ENCODE data around the gene ITGB4.
"Not testable (repeated sequence)": the region's sequence is repeated elsewhere in the genome, so short reads cannot be mapped to it uniquely, and the experiment has no call there.

Gene ITGB4

DNA sequence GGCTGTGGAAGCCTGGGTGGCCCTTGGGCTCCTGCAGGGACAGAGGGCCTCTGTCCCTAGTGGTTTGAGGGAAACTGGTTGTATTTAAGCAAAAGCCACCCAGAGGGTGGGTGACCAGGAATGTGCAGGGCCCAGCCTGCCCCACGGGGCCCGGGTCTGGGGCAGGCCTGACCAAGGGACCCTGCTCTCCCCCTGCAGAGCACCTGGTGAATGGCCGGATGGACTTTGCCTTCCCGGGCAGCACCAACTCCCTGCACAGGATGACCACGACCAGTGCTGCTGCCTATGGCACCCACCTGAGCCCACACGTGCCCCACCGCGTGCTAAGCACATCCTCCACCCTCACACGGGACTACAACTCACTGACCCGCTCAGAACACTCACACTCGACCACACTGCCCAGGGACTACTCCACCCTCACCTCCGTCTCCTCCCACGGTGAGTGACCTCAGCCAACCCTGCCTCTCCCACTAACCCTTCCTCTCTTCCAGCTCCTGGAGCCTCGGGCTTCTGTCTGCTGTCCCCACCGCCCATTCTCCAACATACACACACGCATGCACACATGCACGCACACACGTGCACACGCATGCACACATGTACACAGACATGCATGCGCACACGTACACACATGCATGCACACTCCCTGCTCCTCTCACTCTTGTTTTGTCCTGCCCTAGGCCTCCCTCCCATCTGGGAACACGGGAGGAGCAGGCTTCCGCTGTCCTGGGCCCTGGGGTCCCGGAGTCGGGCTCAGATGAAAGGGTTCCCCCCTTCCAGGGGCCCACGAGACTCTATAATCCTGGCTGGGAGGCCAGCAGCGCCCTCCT lies 33.3 kb downstream of the ITGB4 start:
- no peak for DNase-seq

DNA sequence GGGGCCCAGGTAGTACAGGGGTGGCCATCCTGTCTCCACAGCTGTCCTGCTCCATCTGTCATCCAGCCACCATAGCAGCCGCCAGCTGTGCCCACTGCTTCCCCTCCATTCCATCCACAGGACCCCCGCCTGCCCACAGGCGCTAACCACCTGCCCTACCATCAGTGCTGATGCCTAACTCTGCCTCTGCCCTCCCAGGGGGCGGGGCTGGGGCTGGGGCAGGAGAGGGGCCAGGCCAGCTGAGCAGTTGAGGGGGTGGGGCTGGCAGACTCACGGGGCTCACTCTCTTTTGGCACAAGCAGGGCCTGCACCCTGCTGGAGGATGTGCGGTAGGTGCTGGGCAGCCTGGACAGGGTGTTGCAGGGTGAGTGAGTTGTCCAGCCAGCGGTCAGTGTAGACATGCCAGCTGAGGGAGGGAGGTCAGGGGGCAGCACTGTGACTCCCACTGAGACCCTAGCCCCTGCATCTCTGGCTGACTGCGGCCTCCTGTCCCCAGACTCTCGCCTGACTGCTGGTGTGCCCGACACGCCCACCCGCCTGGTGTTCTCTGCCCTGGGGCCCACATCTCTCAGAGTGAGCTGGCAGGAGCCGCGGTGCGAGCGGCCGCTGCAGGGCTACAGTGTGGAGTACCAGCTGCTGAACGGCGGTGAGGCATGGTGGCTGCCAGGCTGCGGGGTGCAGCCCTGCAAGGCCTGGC lies 34.1 kb downstream of the ITGB4 start:
- no peak for DNase-seq

DNA sequence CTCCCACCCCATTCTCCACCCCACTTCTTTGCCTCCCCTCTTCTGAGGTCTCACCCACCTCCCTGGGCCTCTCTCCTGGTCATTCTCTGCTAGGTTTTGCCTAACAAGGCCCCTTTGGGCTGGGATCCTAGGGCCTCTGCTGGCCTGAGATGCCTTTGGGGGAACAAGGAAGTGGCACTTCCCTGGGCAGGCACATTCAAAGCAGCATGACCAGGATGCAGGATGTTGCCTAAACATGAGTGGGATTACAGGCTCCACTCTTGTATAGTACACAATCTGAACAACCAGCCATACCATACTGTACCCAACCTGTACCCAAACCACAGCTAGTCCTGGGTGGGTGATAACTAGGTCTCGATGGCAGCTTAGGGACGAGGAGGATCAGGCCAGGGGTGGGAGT lies 34.7 kb downstream of the ITGB4 start:
- no peak for DNase-seq

- DNase-seq: no peak
Measured at GRCh38 chr17:75756451-75757085, 35.3 kb downstream of the ITGB4 start.

DNA sequence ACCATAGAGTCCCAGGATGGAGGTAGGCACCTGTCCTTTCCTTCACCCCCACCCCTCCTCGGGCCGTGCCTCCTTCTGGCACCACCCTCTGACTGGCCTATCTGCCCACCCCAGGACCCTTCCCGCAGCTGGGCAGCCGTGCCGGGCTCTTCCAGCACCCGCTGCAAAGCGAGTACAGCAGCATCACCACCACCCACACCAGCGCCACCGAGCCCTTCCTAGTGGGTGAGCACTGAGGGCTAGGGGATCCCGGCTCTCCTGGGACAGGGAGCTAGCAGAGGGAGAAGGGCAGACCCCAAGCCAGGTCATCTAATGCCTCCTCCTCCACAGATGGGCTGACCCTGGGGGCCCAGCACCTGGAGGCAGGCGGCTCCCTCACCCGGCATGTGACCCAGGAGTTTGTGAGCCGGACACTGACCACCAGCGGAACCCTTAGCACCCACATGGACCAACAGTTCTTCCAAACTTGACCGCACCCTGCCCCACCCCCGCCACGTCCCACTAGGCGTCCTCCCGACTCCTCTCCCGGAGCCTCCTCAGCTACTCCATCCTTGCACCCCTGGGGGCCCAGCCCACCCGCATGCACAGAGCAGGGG lies 35.9 kb downstream of the ITGB4 start:
- DNase-seq: no peak

GRCh38 chr17:75758131-75758905 lies 37.1 kb downstream of the ITGB4 start:
- DNase-seq: no peak

DNA sequence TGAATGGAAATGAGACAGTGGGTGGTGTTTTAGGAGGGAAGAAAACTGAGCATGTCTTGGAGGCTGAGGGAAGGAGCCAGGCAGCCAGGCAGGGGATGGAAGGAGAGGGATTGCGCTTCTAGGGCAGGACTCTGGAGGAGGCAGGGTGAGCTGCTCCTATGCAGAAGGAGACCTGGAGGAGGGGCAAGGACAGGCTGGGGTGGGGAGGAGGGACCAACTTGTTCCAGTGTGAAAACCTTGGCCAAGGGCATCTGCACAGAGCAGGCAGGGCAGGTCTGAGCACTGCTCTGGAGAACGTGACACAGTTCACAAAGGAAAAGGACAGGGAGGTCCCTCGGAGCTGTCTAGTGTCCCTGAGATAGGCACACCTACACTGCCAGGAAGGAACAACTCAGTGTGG lies 38.2 kb downstream of the ITGB4 start:
- DNase-seq: no peak

- DNase-seq: not testable (repeated sequence)
Measured at GRCh38 chr17:75759978-75760640, 38.9 kb downstream of the ITGB4 start.

- DNase-seq: no peak
Measured at GRCh38 chr17:75762513-75763268, 41.4 kb downstream of the ITGB4 start.

DNA sequence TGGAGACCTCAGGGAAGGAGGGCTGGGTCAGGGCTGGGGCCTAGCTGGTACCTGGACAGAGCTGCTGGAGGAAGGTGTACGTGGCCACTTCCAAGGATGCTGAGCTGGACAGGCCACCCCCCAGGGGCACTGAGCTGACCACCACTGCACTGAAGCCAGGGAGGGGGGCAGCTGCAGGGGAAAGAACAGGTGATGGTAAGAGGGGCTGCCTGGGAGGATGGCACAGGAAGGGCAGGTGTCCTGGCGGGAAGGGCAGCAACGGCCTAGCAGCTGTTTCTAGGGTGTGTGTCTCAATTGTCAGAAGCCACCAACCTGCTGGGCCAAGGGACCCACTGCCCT lies 42.0 kb downstream of the ITGB4 start:
- DNase-seq: no peak

DNA sequence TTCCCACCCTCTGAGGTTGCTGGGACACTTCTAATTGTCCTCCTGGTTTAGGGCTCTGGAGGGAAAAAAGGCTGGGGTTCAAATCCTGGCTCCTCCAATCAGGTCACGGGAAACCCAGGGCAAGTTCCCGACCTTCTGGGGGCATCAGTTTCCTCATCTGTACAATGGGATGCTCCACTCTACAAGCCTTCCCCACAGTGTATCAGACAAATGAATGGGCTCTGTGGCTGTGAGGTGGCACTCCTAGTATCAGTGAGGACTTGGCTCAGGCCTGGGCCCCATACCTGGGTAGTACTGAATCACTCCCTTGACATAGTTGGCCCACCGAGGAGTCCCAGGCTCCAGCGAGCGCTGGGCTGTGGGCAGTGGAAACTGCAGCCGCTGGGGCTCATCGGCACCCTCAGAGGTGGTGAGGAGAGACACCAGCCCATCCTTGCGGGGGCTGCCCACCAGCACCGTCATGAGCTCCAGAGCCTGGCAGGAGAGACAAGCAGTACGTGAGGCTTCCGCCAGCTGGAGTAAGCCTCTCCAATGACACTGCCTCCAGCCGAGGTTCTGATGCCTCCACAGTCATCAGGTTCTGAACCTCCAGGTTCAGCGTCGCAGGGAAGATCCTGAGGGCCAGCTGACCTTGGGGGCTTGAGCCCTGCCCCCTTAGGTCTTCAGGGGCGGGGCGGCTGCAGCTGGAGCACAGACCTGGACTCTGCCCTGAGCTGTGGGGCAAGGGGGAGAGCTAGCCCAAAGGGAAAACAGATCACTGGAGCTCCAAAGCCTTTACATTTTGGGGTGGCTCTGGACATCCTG lies 42.6 kb downstream of the ITGB4 start:
- DNase-seq: no peak

GRCh38 chr17:75764417-75764710 lies 43.1 kb downstream of the ITGB4 start:
- no peak for DNase-seq

- peak; percentile 59 for DNase-seq
Measured at GRCh38 chr17:75764711-75765421, 43.6 kb downstream of the ITGB4 start, which contains the start of gene GALK1. GALK1 (minus strand) TSS chr17:75765192; CDS start chr17:75765136, 56 bp downstream.

- DNase-seq: no peak
Measured at GRCh38 chr17:75765981-75766380, 44.7 kb downstream of the ITGB4 start.

GRCh38 chr17:75767881-75768280 lies 46.6 kb downstream of the ITGB4 start:
- no peak for DNase-seq

DNA sequence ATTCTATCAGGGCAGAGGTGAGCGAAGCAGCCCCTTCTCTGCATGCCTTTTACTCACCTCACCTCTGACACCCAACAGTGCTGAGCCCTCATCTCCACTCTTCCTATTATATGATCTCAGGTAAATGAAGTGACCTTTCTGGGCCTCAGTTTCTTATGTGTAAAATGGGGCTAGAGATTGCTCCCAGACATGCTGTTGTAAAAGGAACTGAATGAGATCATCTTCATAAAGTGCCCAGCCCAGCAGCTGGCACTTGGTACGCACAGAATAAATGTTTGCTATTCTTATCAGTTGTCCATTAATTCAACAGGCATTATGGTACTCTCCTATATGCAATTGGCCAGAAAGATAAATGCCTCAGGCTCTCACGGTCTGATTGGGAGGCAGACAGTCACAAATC lies 48.3 kb downstream of the ITGB4 start:
- peak; percentile 97 for DNase-seq

GRCh38 chr17:75771334-75772281 lies 50.3 kb downstream of the ITGB4 start:
- DNase-seq: no peak

- no peak for DNase-seq
Measured at GRCh38 chr17:75773121-75773807, 52.0 kb downstream of the ITGB4 start.

Data from NCI-H146 (cell line).